Mesendoderm (in vitro differentiated cells): Measurements from ENCODE around the gene ARHGAP32.
"Not testable (repeated sequence)": the region's sequence is repeated elsewhere in the genome, so short reads cannot be mapped to it uniquely, and the experiment has no call there.

ENCODE experiments used
- DNase-seq: peaks from one replicate; pipeline ENCODE4 v3.0.0; 2013
- H2AK5ac ChIP-seq: 2 replicates; pipeline ENCODE4 v1.6.1; 2013; ENCODE audit warnings: low read length, inconsistent platforms
- H2BK120ac ChIP-seq: 2 replicates; pipeline ENCODE4 v1.6.1; 2013; ENCODE audit warnings: low read depth, mild to moderate bottlenecking, low read length, moderate library complexity, mixed read lengths
- H2BK15ac ChIP-seq: replicated peaks from 2 replicates; pipeline ENCODE4 v1.6.1; 2013; ENCODE audit warnings: low read depth, mild to moderate bottlenecking, moderate library complexity
- H2BK5ac ChIP-seq: 2 replicates; pipeline ENCODE4 v1.6.1; 2013; ENCODE audit warnings: low read length, inconsistent platforms
- H3K18ac ChIP-seq: 2 replicates; pipeline ENCODE4 v1.6.1; 2013; ENCODE audit warnings: mild to moderate bottlenecking, low read length, mixed read lengths
- H3K23ac ChIP-seq: one replicate; pipeline ENCODE4 v1.6.1; 2013; ENCODE audit warnings: low read length
- H3K27ac ChIP-seq: 2 replicates; pipeline ENCODE4 v1.5.1; 2013; ENCODE audit warnings: low read depth, mild to moderate bottlenecking, inconsistent platforms, low read length, moderate library complexity
- H3K27me3 ChIP-seq: 2 replicates; pipeline ENCODE4 v1.6.1; 2013; ENCODE audit warnings: low read length, control low read depth, mild to moderate bottlenecking, inconsistent platforms; ENCODE audit not compliant: insufficient read depth, poor library complexity
- H3K36me3 ChIP-seq: 2 replicates; pipeline ENCODE4 v1.6.1; 2013; ENCODE audit warnings: low read length, inconsistent platforms; ENCODE audit not compliant: control insufficient read depth, insufficient read depth
- H3K4ac ChIP-seq: one replicate; pipeline ENCODE4 v1.6.1; 2013; ENCODE audit warnings: low read depth, mild to moderate bottlenecking, low read length, moderate library complexity
- H3K4me1 ChIP-seq: 2 replicates; pipeline ENCODE4 v1.6.1; 2013; ENCODE audit warnings: low read depth, low read length, inconsistent platforms; ENCODE audit not compliant: control insufficient read depth
- H3K4me2 ChIP-seq: 2 replicates; pipeline ENCODE4 v1.6.1; 2013; ENCODE audit warnings: low read length
- H3K4me3 ChIP-seq: 2 replicates; pipeline ENCODE4 v1.5.1; 2013; ENCODE audit warnings: mild to moderate bottlenecking, low read length
- H3K56ac ChIP-seq: one replicate; pipeline ENCODE4 v1.6.1; 2013; ENCODE audit warnings: low read length
- H3K79me1 ChIP-seq: 2 replicates; pipeline ENCODE4 v1.6.1; 2013; ENCODE audit warnings: low read length, inconsistent platforms
- H3K79me2 ChIP-seq: 2 replicates; pipeline ENCODE4 v1.6.1; 2013; ENCODE audit warnings: mild to moderate bottlenecking, low read length; ENCODE audit not compliant: control insufficient read depth, insufficient read depth
- H3K9ac ChIP-seq: 2 replicates; pipeline ENCODE4 v1.6.1; 2013; ENCODE audit warnings: low read length, inconsistent platforms
- H4K5ac ChIP-seq: one replicate; pipeline ENCODE4 v1.6.1; 2013; ENCODE audit warnings: low read length
- H4K8ac ChIP-seq: one replicate; pipeline ENCODE4 v1.6.1; 2013; ENCODE audit warnings: low read depth, mild to moderate bottlenecking, control low read depth, low read length, moderate library complexity
- WGBS: extraction: QIAGEN DNeasy Blood & Tissue Kit; methylation state at CpG from one replicate; pipeline ENCODE4 v1.1.7; 2013; ENCODE audit warnings: low lambda C conversion rate, missing lambda C conversion rate; ENCODE audit not compliant: insufficient coverage; ENCODE audit errors: extremely low coverage; 5-methylcytosine and 5-hydroxymethylcytosine counted together

ARHGAP32 gene

DNA sequence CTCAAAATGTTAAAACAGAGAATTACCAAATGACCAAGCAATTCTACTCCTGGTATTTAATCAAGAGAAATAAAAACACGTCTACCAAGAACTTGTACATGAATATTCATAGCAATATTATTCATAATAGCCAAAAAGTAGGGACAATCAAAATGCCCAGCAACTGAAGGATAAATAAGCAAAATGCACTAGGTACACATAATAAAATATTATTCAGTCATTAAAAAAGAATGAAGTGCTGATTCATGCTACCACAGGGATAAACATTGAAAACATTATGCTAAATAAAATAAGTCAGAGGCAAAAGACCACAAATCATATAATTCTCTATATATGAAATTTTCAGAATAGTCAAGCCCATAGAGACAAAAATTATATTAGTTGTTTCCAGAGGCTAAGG is 24.8 kb downstream of the ARHGAP32 start:
- no peak overlapping the region for H3K18ac ChIP-seq
- H2BK120ac ChIP-seq: no peak overlapping the region
- H4K5ac ChIP-seq: no peak overlapping the region
- H3K36me3 ChIP-seq: no peaks in the 10 kb centered on the region
- no peak for DNase-seq
- no peak overlapping the region for H2BK5ac ChIP-seq
- no peak overlapping the region for H3K27ac ChIP-seq
- H3K23ac ChIP-seq: no peak overlapping the region
- H3K4me1 ChIP-seq: no peaks in the 10 kb centered on the region
- no peaks in the 10 kb centered on the region for H3K79me2 ChIP-seq
- H4K8ac ChIP-seq: no peak overlapping the region
- H3K27me3 ChIP-seq: no peaks in the 10 kb centered on the region
- no CpG with 5 or more reads among the region's 1 CpG for WGBS
- no peak overlapping the region for H3K56ac ChIP-seq
- H3K4ac ChIP-seq: no peak overlapping the region
- H2BK15ac ChIP-seq: no peak overlapping the region
- H3K4me2 ChIP-seq: no peak overlapping the region
- H3K9ac ChIP-seq: no peak overlapping the region
- no peak overlapping the region for H3K4me3 ChIP-seq
- H2AK5ac ChIP-seq: no peak overlapping the region
- peaks cover 2% of the 10 kb centered on the region for H3K79me1 ChIP-seq

DNA sequence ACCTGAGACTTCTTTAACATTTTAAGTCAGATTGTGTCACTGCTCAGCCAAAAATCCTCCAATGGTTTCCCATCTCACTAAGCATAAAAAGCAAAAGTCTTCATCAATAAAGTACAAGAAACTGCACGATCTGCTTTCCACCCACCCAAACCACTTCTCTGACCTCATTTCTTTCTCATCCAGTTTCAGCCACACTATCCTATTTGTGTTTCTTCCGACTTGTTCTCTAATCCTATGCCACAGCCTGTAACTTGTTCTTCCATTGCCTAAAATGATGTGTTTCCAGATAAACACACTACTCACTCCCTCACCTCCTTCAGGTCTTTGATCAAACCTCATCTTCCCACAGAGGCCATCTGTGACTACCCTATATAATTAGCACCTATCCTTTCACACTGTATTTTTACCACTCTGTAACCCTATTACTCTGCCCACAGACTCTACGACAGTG is 28.4 kb downstream of the ARHGAP32 start:
- Histone ChIP-seq H2BK5ac (no peak overlapping the region), H3K23ac (no peak overlapping the region), H3K36me3 (no peaks in the 10 kb centered on the region), H3K9ac (no peak overlapping the region), H3K18ac (no peak overlapping the region), H3K79me2 (no peaks in the 10 kb centered on the region), H3K79me1 (peaks cover 2% of the 10 kb centered on the region), H4K5ac (no peak overlapping the region), H3K4ac (no peak overlapping the region), H3K4me2 (no peak overlapping the region), H2BK15ac (no peak overlapping the region), H3K27ac (no peak overlapping the region), H2BK120ac (no peak overlapping the region), H3K56ac (no peak overlapping the region), H2AK5ac (no peak overlapping the region), H3K4me1 (no peaks in the 10 kb centered on the region), H3K4me3 (no peak overlapping the region), H4K8ac (no peak overlapping the region), H3K27me3 (no peaks in the 10 kb centered on the region)
- DNase-seq: no peak
- no CpG with 5 or more reads among the region's 3 CpGs for WGBS

DNA sequence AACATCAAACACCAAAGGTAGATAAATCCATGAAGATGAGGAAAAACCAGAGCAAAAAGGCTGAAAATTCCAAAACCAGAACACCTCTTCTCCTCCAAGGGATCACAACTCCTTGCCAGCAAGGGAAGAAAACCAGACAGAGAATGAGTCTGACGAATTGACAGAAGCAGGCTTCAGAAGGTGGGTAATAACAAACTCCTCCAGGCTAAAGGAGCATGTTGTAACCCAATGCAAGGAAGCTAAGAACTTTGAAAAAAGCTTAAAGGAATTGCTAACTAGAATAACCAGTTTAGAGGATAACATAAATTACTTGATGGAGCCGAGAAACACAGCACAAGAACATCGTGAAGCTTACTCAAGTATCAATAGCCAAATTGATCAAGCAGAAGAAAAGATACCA is 35.0 kb downstream of the ARHGAP32 start:
- not testable (repeated sequence) for H2BK5ac ChIP-seq, H2BK15ac ChIP-seq, H3K18ac ChIP-seq, H3K79me2 ChIP-seq, H2BK120ac ChIP-seq, H3K27me3 ChIP-seq, H3K27ac ChIP-seq, DNase-seq, H3K79me1 ChIP-seq, H3K4me3 ChIP-seq, H3K4me2 ChIP-seq, H3K9ac ChIP-seq, H3K56ac ChIP-seq, H2AK5ac ChIP-seq, H3K23ac ChIP-seq, H3K4ac ChIP-seq, H3K4me1 ChIP-seq, H4K5ac ChIP-seq, H4K8ac ChIP-seq, H3K36me3 ChIP-seq
- no CpG with 5 or more reads among the region's 3 CpGs for WGBS

DNA sequence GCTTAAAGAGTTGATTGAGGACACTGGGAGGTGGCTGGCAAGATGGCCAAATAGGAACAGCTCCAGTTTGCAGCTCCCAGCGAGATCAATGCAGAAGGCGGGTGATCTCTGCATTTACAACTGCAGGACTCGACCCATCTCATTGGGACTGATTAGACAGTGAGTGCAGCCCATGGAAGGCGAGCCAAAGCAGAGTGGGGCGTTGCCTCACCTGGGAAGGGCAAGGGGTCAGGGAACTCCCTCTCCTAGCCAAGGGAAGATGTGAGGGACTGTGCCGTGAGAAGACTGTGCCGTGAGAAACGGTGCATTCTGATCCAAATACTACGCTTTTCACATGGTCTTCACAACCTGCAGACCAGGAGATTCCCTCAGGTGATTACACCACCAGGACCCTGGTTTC is 36.4 kb downstream of the ARHGAP32 start:
- H3K9ac ChIP-seq: no peak overlapping the region
- H2BK120ac ChIP-seq: no peak overlapping the region
- H3K27ac ChIP-seq: no peak overlapping the region
- no peak overlapping the region for H2BK15ac ChIP-seq
- H4K8ac ChIP-seq: no peak overlapping the region
- H3K79me2 ChIP-seq: peaks cover 1% of the 10 kb centered on the region
- H3K4me1 ChIP-seq: no peaks in the 10 kb centered on the region
- H2BK5ac ChIP-seq: no peak overlapping the region
- H3K23ac ChIP-seq: no peak overlapping the region
- H3K36me3 ChIP-seq: no peaks in the 10 kb centered on the region
- H3K56ac ChIP-seq: no peak overlapping the region
- no peaks in the 10 kb centered on the region for H3K79me1 ChIP-seq
- no peak overlapping the region for H3K4me2 ChIP-seq
- H4K5ac ChIP-seq: no peak overlapping the region
- H3K4ac ChIP-seq: no peak overlapping the region
- no CpG with 5 or more reads among the region's 9 CpGs for WGBS
- no peak overlapping the region for H3K4me3 ChIP-seq
- no peak for DNase-seq
- H3K18ac ChIP-seq: no peak overlapping the region
- no peak overlapping the region for H2AK5ac ChIP-seq
- no peaks in the 10 kb centered on the region for H3K27me3 ChIP-seq

DNA sequence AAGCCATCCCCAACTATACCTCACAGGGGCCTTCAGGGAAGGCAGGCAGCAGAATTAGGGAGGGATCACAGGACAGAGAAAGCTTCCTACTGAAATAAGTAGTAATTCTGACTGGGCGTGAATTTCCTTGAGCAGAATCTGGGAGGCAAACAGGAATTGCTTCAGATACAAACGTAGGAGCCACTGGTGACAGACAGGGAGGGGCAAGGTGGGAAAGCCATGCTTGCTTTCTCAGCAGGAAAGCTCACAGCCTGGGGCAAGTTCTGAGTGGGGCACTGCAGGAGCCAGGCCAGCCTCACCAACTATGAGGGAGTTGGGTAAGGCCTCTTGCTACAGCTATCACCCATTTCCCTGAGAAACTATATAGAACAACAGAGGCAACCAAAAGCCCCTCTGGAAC is 43.6 kb downstream of the ARHGAP32 start:
- peak overlapping the region; percentile 32 for H3K18ac ChIP-seq
- H2BK5ac ChIP-seq: peak overlapping the region; percentile 85
- peak overlapping the region; percentile 48 for H3K9ac ChIP-seq
- peak overlapping the region; percentile 75 for H3K56ac ChIP-seq
- no peak overlapping the region for H2BK15ac ChIP-seq
- H4K5ac ChIP-seq: no peak overlapping the region
- H3K23ac ChIP-seq: no peak overlapping the region
- no peak overlapping the region for H4K8ac ChIP-seq
- H3K4me3 ChIP-seq: no peak overlapping the region
- H3K27ac ChIP-seq: peak overlapping the region; percentile 64
- H2AK5ac ChIP-seq: no peak overlapping the region
- no CpG with 5 or more reads among the region's 2 CpGs for WGBS
- H3K36me3 ChIP-seq: no peaks in the 10 kb centered on the region
- peaks cover 2% of the 10 kb centered on the region for H3K79me1 ChIP-seq
- H2BK120ac ChIP-seq: no peak overlapping the region
- no peak overlapping the region for H3K4ac ChIP-seq
- H3K27me3 ChIP-seq: no peaks in the 10 kb centered on the region
- peaks cover 1% of the 10 kb centered on the region for H3K79me2 ChIP-seq
- peak; percentile 90 for DNase-seq
- no peak overlapping the region for H3K4me2 ChIP-seq
- H3K4me1 ChIP-seq: peaks cover 12% of the 10 kb centered on the region

DNA sequence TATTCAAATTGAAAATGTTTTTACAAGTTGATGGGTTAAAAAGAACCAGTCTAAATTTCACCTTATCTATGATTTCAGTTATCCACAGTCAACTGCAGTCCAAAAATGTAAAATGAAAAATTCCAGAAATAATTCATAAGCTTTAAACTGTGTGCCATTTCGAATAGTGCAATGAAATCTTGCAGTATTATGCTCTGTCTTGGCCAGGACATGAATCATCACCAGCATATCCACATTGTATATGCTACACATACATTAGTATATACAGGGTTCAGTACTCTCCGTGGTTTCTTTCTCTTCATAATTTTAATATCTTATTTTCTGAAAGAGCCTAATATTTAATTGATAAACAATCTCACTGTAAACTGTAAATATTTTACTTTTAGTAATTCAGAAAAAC is 45.9 kb downstream of the ARHGAP32 start:
- H2BK5ac ChIP-seq: no peak overlapping the region
- H3K4me3 ChIP-seq: no peak overlapping the region
- H3K9ac ChIP-seq: no peak overlapping the region
- H3K23ac ChIP-seq: no peak overlapping the region
- no peak overlapping the region for H3K56ac ChIP-seq
- no peak overlapping the region for H2BK15ac ChIP-seq
- no peaks in the 10 kb centered on the region for H3K27me3 ChIP-seq
- no peaks in the 10 kb centered on the region for H3K79me2 ChIP-seq
- H2BK120ac ChIP-seq: no peak overlapping the region
- peaks cover 2% of the 10 kb centered on the region for H3K79me1 ChIP-seq
- DNase-seq: no peak
- H3K4me2 ChIP-seq: no peak overlapping the region
- no peak overlapping the region for H4K5ac ChIP-seq
- no peaks in the 10 kb centered on the region for H3K36me3 ChIP-seq
- H3K4ac ChIP-seq: no peak overlapping the region
- peaks cover 12% of the 10 kb centered on the region for H3K4me1 ChIP-seq
- no peak overlapping the region for H2AK5ac ChIP-seq
- no peak overlapping the region for H4K8ac ChIP-seq
- no peak overlapping the region for H3K18ac ChIP-seq
- H3K27ac ChIP-seq: no peak overlapping the region
- no CpG with 5 or more reads among the region's 2 CpGs for WGBS
